GM11168 (cell line): Measurements from ENCODE around the gene RPE.

Source experiments
- in situ Hi-C: fragments of 300-500 bp; cut with MboI; formaldehyde crosslinking; loops from one replicate; pipeline ENCODE4 v1.12.0; 2022; ENCODE audit warnings: low sequenced_read_pairs; ENCODE audit not compliant: unreplicated experiment

The RPE gene

GRCh38 chr2:209998596-209998995 is 3.8 kb upstream of the RPE start:
- in situ Hi-C loops: no loop called here

DNA sequence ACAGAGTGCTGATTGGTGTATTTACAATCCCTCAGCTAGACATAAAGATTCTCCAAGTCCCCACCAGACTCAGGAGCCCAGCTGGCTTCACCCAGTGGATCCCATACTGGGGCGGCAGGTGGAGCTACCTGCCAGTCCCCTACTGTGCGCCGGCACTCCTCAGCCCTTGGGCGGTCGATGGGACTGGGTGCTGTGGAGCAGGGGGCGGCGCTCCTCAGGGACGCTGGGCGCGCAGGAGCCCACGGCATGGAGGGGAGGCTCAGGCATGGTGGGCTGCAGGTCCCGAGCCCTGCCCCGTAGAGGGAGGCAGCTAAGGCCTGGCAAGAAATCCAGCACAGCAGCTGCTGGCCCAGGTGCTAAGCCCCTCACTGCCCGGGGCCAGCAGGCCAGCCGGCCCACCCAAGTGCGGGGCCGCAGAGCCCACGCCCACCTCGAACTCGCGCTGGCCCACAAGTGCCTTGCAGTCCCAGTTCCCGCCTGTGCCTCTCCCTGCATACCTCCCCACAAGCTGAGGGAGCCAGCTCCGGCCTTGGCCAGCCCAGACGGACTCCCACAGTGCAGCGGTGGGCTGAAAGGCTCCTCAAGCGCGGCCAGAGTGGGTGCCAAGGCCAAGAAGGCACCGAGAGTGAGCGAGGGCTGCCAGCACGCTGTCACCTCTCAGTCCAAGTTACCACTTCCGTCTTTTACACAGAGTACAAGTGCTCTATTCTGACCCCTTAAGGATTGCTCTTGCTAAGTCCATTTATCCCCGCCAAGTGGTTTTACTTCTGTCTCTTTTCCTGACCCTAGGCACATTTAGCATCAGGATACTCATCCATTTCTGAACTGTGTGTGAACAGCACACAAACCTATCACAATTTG is 1.7 kb upstream of the RPE start:
- in situ Hi-C loops: no loop called here

DNA sequence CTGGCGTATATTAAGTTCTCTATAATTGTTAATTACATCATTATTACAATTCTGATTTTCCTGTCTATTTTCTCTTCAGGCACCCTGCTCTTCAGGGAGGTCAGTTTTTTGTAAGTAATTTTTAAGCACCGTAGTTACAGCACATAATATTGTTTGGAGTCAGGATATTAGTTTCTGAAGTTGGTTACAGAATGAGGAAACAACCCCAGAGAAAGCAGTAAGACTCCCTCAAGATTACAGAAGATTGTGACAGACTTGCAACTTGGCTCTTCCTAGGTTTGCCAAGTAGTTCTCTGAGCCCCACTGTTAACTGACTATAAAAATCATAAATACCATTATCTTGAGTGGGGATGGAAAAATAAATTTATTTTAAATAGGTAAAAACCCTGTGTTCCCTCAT is 921 bp downstream of the RPE start:
- in situ Hi-C loops: no loop called here

GRCh38 chr2:210004881-210005280 is 2.4 kb downstream of the RPE start:
- in situ Hi-C loops: no loop called here

DNA sequence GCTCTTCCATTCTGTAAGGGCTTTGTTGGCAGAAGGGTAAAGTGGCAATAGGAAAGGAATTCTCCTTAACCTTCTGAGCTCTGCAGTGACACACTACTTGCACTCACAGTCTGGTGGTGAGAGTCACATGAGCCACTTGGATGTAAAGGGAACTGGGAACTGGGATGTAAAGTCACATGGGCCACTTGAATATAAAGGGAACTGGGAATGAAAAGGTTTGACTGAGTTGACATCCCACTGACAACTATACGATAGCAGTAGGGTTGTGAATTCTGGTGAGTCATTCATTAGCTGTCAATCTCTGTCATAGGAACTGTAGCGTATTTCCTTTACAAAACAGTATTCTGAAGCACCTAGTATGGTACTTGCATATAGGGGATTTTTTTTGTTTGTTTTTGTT is 5.5 kb downstream of the RPE start:
- in situ Hi-C loops: no loop called here

DNA sequence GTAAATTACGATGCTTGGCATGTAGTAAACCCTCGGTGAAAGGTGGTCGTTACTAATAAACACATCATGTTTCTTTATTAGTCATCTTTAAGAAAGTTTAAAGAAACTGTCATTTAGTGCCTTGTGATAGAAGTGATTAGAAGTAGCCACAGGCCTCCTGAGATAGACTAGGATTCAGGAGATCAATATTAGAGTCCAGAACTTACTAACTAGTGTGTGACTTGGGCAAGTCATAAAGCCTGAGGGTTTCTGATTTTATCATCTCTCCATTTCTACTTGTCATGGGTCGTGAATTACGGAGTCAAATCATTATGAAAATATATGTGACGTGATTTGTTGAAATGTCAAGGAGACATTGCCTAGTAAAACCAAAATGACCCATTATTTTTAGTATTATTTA is 6.7 kb downstream of the RPE start:
- in situ Hi-C loops: no loop called here

GRCh38 chr2:210009896-210010295 is 7.5 kb downstream of the RPE start:
- in situ Hi-C loops: no loop called here

GRCh38 chr2:210020138-210020537 is 17.7 kb downstream of the RPE start:
- in situ Hi-C loops: no loop called here

DNA sequence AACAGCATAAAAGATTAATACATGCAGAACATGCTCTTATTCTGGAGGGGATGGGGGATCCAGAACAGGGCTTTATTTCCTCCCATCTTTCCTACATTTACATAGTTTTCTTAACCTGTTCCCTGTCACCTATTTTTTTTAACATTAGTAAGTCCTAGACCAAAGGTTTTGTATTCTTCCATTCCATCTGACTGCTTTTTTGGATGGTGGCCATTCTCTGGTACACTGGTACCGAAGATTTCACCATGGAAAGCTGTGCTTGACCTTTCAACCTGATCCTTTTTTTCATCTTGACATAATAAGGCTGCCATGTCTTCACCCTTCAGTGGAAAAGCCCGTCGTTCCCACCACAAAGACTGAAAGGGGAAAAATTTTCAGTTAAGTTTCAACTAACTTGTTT is 20.4 kb downstream of the RPE start:
- in situ Hi-C loops: no loop called here

DNA sequence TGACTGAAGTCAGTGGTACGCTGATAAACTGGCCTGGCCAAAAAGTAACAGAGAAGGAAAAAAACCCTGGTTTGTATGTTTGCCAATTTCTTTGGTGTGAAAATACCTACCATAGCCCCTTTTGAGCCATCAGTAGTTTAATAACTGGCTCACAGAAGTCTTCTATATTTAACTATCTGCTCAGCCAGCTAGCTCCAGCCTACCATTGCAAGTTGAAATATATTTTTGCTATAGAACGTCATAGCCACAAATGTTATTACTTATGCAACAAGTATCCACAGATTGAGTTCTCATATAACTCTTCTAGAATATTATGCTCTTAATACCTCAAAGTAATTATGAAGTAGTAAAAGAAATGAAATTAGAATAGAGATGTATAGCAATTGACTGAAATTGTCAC is 25.2 kb downstream of the RPE start:
- in situ Hi-C loops: no loop called here

DNA sequence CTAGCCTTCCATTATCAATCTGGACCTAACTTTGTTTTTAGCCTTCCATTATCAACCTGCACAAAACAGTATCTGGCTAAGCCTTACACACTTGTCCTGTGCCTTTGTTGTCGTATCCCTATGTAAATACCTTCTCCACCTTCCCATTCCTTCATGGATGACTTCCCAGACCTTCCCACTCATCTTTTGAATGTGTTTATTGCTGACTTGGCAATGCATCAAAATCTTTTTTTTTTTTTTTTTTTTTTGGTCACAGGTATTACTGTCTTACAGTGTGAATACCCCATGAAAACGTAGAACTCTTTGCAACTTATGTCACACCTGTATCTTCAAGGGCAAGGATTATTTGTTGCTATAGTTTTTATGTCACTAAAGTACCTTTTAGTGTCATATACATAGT is 25.7 kb downstream of the RPE start:
- in situ Hi-C loops: no loop called here

- in situ Hi-C loops: no loop called here
Observed at GRCh38 chr2:210034087-210034683, 31.7 kb downstream of the RPE start.

- in situ Hi-C loops: no loop called here
Observed at GRCh38 chr2:210035679-210036078, 33.2 kb downstream of the RPE start.

DNA sequence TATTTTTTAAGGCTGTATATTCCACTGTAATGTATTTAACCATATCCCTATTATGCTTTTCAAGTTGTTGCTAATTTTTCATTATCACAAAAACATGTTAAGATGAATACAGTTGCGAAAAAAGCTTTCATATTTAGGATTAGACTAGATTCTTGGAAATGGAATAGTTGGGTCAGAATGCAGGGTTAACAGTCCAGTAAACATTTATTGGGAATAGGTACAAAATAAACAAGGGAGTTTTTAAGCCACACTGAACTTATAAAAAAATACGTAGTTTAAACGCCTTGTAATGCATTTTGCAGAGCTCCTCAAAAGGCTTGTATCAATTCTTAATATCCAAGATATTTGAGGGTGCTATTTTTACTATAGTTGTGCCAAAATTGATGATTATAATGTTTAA is 35.6 kb downstream of the RPE start:
- in situ Hi-C loops: no loop called here

DNA sequence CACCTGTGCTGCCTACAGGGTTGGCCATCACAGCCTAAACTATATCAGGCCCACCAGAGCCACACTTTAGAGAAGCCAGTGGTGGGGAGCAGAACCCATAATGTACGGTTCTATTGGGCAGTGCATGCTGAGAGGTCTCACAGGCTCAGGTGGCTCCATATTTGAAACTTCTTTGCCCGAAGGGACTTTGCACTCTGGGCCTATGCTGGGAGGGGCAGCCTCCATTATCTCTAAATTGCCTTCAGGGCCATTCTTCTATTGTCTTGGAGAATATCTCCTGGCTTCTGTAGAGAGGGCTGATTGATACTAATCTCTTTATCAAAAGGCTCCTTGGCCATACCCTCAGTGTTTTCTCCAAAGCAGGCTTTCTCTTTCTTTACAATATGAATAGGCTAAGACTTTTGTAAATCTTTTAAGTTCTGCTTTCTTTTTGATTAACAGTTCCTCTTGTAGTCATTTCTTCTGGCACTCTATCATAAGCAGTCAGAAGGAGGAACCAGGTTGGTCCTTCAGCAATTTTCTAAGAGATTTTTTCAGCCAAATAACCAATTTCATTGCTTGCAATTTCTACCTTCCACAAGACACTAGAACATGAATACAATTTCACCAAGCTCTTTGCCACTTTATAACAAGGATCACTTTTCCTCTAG is 44.5 kb downstream of the RPE start:
- in situ Hi-C loops: no loop called here

DNA sequence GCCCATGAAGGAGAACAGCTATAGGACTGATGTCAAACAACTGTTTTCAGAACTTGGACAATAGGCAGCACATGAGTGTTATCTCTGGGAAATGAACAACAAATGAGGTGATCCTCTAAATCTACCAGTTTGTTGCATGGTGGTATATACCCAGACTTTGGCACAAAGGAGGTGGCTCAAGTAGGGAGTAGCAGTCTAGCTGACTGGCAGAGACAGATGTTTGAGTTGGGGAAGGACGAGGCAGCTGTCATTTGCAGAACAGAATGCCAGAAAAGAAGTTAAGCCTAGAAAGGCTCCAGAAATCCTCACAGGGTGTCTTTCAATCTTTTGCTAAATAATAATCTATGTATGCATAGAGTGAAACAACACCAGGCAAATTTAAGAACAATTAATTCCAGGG is 47.4 kb downstream of the RPE start:
- in situ Hi-C loops: no loop called here

GRCh38 chr2:210050885-210051284 is 48.4 kb downstream of the RPE start:
- in situ Hi-C loops: no loop called here

DNA sequence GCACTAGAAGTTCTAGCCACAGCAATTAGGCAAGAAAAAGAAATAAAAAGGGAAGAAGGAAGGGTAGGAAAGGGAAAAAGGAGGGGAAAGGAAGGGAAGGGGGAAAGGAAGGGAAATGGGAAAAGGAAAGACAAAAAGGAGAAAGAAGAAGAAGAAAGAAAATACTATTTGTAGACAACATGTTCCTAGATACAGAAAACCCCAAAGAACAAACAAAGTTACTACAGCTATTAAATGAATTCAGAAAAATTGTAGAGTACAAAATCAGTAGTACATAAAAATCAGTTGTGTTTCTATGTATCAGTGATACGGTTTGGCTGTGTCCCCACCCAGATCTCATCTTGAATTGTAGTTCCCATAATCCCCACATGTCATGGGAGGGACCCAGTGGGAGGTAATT is 52.3 kb downstream of the RPE start:
- in situ Hi-C loops: no loop called here

DNA sequence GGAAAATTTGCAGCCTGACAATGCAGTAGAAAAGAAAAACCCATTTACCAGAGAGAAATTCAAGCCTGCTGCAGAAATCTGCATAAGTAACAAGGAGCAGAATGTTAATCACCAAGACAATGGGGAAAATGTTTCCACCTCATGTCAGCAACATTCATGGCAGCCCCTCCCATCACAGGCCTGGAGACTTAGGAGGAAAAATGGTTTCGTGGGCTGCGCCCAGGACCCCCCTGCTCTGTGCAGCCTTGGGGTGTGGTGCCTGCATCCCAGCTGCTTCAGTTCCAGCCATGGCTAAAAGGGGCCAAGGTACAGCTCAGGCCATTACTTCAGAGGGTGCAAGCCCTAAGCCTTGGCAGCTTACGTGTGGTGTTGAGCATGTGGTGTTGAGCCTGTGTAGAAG is 53.4 kb downstream of the RPE start:
- in situ Hi-C loops: no loop called here

- in situ Hi-C loops: no loop called here
Observed at GRCh38 chr2:210063306-210063705, 60.9 kb downstream of the RPE start.
